ENCODE data around the gene MYO1D. TPM values are rescaled to one million over a fixed set of nuclear protein-coding genes. Genes with fewer than 3 reads are reported as not detected.

MYO1D gene
- total and polyA plus RNA-seq, 2 of the 13 experiments (the other 11 are each of a cell fraction or from before 2014, with no cell fraction given), result 13.2 to 17.3 TPM

DNA sequence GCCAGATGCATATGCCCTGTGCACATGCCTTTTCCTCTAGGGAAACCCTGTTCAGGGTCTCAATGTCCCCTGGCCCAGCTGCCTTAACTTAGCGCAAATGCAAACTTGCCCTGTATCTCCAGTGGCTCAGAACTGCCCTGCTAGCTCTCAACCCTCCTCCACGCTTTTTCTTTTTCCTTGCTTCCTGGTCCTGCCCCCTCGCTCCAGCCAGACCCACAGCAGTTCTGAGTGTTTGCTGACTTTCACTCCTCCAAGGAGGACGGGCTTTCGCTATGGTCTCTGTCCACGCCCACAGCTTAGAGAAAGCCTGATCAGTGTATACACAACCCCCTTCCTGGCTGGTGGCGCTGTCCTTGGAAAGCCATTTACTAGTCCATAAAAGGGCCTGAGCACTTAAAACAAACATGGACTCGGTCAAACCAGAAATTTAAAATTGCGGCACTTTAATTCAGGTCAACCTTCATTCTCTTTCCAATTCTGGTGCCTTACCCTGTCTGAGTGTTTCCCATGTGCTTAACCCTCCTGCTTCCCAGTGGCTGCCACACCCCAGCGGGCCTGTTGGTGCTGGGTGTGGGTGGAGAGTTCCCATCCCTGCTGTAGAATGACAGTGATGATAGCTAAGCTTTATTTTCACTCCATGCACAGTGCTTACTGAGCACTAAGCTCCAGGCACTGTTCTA lies 35.4 kb upstream of the MYO1D start (continued):
- TF ChIP-seq ZNF800 (CRISPR knock-in tag; IDR thresholded peaks at IDR 0.05) (no peak), MIER3 (CRISPR knock-in tag; IDR thresholded peaks at IDR 0.05; ENCODE audit: borderline replicate concordance) (peak; percentile 63; the same call in 1 of the 2 replicates), GFI1 (CRISPR knock-in tag; IDR thresholded peaks at IDR 0.05; ENCODE audit: borderline replicate concordance) (no peak), ZNF407 (CRISPR knock-in tag; IDR thresholded peaks at IDR 0.05; ENCODE audit: not compliant biosample characterization) (no peak), ZNF263 (CRISPR knock-in tag; IDR thresholded peaks at IDR 0.05) (peak; percentile 82), MXI1 (IDR thresholded peaks at IDR 0.05; ENCODE audit: borderline replicate concordance, low read depth, low read length) (no peak), RFXANK (CRISPR knock-in tag; IDR thresholded peaks at IDR 0.05) (no peak), MYC (CRISPR knock-in tag; IDR thresholded peaks at IDR 0.05; ENCODE audit: borderline replicate concordance) (peak; percentile 15; the same call in 1 of the 2 replicates), NFYB (CRISPR knock-in tag; IDR thresholded peaks at IDR 0.05) (no peak), EP300 (IDR thresholded peaks at IDR 0.05; ENCODE audit: low read depth in 2 of 2, low read length in 2 of 2) (0 out of 4 replicates have a peak, but pooled peaks of 1 of the 2 experiments have one; percentile 54), EP300 (CRISPR knock-in tag; IDR thresholded peaks at IDR 0.05; ENCODE audit: borderline replicate concordance) (no peak), POGK (CRISPR knock-in tag; conservative IDR thresholded peaks at IDR 0.05) (no peak)
- TF ChIP-seq, protein P1, sequence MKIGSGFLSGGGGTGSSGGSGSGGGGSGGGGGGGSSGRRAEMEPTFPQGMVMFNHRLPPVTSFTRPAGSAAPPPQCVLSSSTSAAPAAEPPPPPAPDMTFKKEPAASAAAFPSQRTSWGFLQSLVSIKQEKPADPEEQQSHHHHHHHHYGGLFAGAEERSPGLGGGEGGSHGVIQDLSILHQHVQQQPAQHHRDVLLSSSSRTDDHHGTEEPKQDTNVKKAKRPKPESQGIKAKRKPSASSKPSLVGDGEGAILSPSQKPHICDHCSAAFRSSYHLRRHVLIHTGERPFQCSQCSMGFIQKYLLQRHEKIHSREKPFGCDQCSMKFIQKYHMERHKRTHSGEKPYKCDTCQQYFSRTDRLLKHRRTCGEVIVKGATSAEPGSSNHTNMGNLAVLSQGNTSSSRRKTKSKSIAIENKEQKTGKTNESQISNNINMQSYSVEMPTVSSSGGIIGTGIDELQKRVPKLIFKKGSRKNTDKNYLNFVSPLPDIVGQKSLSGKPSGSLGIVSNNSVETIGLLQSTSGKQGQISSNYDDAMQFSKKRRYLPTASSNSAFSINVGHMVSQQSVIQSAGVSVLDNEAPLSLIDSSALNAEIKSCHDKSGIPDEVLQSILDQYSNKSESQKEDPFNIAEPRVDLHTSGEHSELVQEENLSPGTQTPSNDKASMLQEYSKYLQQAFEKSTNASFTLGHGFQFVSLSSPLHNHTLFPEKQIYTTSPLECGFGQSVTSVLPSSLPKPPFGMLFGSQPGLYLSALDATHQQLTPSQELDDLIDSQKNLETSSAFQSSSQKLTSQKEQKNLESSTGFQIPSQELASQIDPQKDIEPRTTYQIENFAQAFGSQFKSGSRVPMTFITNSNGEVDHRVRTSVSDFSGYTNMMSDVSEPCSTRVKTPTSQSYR (CRISPR knock-in tag; IDR thresholded peaks at IDR 0.05; ENCODE audit: borderline replicate concordance), result peak; percentile 21; the same call in 1 of the 2 replicates

Data from HepG2 (cell line).